SU-DHL-6 (cell line): ENCODE data around the gene OPN1LW.

Experiments used
- EZH2phosphoT487 ChIP-seq: fragments of 200-600 bp; sonication (generic), shearing (Covaris generic); conservative IDR thresholded peaks from 2 replicates; pipeline ENCODE4 v1.6.1; 2018; ENCODE audit warnings: mild to moderate bottlenecking, antibody characterized with exemption, low read length, moderate library complexity, mixed read lengths
- TF ChIP-seq, protein P1 (sequence below): fragments of 200-600 bp; sonication (generic); IDR thresholded peaks from one replicate; pipeline ENCODE4 v1.5.1; 2017; ENCODE audit warnings: antibody characterized with exemption, mild to moderate bottlenecking, low read length, moderate library complexity; ENCODE audit not compliant: insufficient read depth, poor library complexity, severe bottlenecking

DNA sequence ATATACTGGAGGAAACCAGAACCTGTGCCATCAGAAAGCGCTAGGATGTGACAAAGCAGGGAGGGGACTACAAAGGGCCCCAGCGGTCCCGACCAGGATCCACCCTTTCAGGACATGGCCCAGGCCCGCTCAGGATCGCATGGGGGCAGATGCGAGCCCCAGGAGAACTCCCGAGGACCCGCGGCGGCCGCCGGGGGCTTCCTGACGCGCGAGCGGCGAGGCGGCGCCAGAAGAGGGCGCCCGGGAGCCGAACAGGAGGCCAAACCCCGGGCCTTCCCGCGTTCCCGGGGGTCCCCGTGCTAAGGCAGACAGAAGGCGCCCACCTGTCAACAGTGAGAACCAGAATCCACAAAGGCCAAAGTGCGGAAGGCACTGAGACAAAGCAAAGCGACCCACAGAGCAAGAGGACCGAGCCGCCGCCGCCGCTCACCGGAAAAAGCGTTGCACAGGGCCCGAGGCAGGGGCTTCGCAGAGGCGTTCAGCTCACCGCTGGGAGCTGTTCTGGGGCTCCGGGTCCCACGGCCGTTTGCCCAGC, 7.3 kb upstream of the OPN1LW start:
- TF ChIP-seq, protein P1, sequence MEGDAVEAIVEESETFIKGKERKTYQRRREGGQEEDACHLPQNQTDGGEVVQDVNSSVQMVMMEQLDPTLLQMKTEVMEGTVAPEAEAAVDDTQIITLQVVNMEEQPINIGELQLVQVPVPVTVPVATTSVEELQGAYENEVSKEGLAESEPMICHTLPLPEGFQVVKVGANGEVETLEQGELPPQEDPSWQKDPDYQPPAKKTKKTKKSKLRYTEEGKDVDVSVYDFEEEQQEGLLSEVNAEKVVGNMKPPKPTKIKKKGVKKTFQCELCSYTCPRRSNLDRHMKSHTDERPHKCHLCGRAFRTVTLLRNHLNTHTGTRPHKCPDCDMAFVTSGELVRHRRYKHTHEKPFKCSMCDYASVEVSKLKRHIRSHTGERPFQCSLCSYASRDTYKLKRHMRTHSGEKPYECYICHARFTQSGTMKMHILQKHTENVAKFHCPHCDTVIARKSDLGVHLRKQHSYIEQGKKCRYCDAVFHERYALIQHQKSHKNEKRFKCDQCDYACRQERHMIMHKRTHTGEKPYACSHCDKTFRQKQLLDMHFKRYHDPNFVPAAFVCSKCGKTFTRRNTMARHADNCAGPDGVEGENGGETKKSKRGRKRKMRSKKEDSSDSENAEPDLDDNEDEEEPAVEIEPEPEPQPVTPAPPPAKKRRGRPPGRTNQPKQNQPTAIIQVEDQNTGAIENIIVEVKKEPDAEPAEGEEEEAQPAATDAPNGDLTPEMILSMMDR: peak; percentile 60
- TF ChIP-seq EZH2phosphoT487: no peak
